GM19240 (cell line): ENCODE measurements around the gene PLSCR4.
"Not testable (repeated sequence)": the region's sequence is repeated elsewhere in the genome, so short reads cannot be mapped to it uniquely, and the experiment has no call there.

Experiments
- DNase-seq: peaks from one replicate; pipeline ENCODE4 v3.0.0; 2011; ENCODE audit warnings: low spot score; ENCODE audit not compliant: insufficient read length

The PLSCR4 gene

GRCh38 chr3:146250449-146251382 is at the start of gene PLSCR4:
Gene PLSCR4 (minus strand): TSS chr3:146251105. CDS start chr3:146222071, 29,034 bp downstream.
- DNase-seq = no peak

GRCh38 chr3:146293401-146293800 is 42.5 kb upstream of the PLSCR4 start:
- DNase-seq = not testable (repeated sequence)

GRCh38 chr3:146283781-146284445 is 33.0 kb upstream of the PLSCR4 start:
- no peak for DNase-seq

- DNase-seq = no peak
Observed at GRCh38 chr3:146280864-146281263, 30.0 kb upstream of the PLSCR4 start.

GRCh38 chr3:146279951-146280350 is 29.0 kb upstream of the PLSCR4 start:
- DNase-seq = no peak

GRCh38 chr3:146279013-146279412 is 28.1 kb upstream of the PLSCR4 start:
- DNase-seq = no peak

- DNase-seq = no peak
Observed at GRCh38 chr3:146277953-146278631, 27.2 kb upstream of the PLSCR4 start.

GRCh38 chr3:146275476-146275875 is 24.6 kb upstream of the PLSCR4 start:
- no peak for DNase-seq

GRCh38 chr3:146274833-146275232 is 23.9 kb upstream of the PLSCR4 start:
- no peak for DNase-seq

GRCh38 chr3:146273721-146274407 is 23.0 kb upstream of the PLSCR4 start:
- no peak for DNase-seq

- no peak for DNase-seq
Observed at GRCh38 chr3:146271180-146271579, 20.3 kb upstream of the PLSCR4 start.

GRCh38 chr3:146269271-146269670 is 18.4 kb upstream of the PLSCR4 start:
- DNase-seq = no peak

GRCh38 chr3:146268535-146269219 is 17.8 kb upstream of the PLSCR4 start:
- no peak for DNase-seq

GRCh38 chr3:146265720-146266119 is 14.8 kb upstream of the PLSCR4 start:
- no peak for DNase-seq

GRCh38 chr3:146262371-146263110 is 11.6 kb upstream of the PLSCR4 start:
- DNase-seq = no peak

- no peak for DNase-seq
Observed at GRCh38 chr3:146259880-146260589, 9.1 kb upstream of the PLSCR4 start.

GRCh38 chr3:146256851-146257486 is 6.1 kb upstream of the PLSCR4 start:
- no peak for DNase-seq

- not testable (repeated sequence) for DNase-seq
Observed at GRCh38 chr3:146252445-146252844, 1.5 kb upstream of the PLSCR4 start.

GRCh38 chr3:146249921-146250320 is 984 bp downstream of the PLSCR4 start:
- no peak for DNase-seq
